GM12892 (cell line): ENCODE data around the gene TNK1.
A peak's percentile ranks its signal among the peaks of the same experiment; 100 is the strongest.

ENCODE experiments used
- DNase-seq: peaks from one replicate; pipeline ENCODE4 v3.0.0; 2011; ENCODE audit not compliant: insufficient read length
- FAIRE-seq: peaks from 2 replicates; lab custom pipeline; 2011; peaks lifted over from hg19 to GRCh38; lab: Jason Lieb, UNC
- POLR2A ChIP-seq: IDR thresholded peaks from 2 replicates; pipeline ENCODE4 v1.6.1; 2011; ENCODE audit warnings: low read depth, low read length, control low read depth
- POLR2AphosphoS5 ChIP-seq: IDR thresholded peaks from 2 replicates; pipeline ENCODE4 v1.6.1; 2011; ENCODE audit warnings: low read depth, low read length, control low read depth
- TAF1 ChIP-seq: IDR thresholded peaks from 2 replicates; pipeline ENCODE4 v1.6.1; 2011; ENCODE audit warnings: low read depth, mild to moderate bottlenecking, control low read depth, low read length, borderline replicate concordance

TNK1 gene

GRCh38 chr17:7346761-7347614, 33.9 kb upstream of the TNK1 start:
- TF ChIP-seq POLR2A = no peak
- no peak for TF ChIP-seq POLR2AphosphoS5
- TF ChIP-seq TAF1 = no peak
- DNase-seq = no peak
- FAIRE-seq = no peak

- no peak for DNase-seq
- TF ChIP-seq POLR2AphosphoS5 (no peak), POLR2A (0 out of 2 replicates have a peak, but pooled peaks have one; percentile 5)
- no peak for FAIRE-seq
Observed at GRCh38 chr17:7347630-7348477, 33.0 kb upstream of the TNK1 start.

GRCh38 chr17:7348478-7349242, 32.2 kb upstream of the TNK1 start:
- DNase-seq = no peak
- no peak for FAIRE-seq
- TF ChIP-seq TAF1 (no peak), POLR2AphosphoS5 (no peak), POLR2A (peak; percentile 29; the same call in 1 of the 2 replicates)

- peak; percentile 94 for FAIRE-seq
- peak; percentile 96 for DNase-seq
- no peak for TF ChIP-seq POLR2A
- TF ChIP-seq TAF1 = no peak
- TF ChIP-seq POLR2AphosphoS5 = no peak
Observed at GRCh38 chr17:7351665-7352502, 29.0 kb upstream of the TNK1 start, which contains the start of gene KCTD11. Gene KCTD11 (plus strand): TSS chr17:7352162.

GRCh38 chr17:7352503-7352889, 28.4 kb upstream of the TNK1 start:
- DNase-seq (no peak), FAIRE-seq (peak; percentile 73)
- TF ChIP-seq POLR2A = no peak
- no peak for TF ChIP-seq TAF1
- TF ChIP-seq POLR2AphosphoS5 = no peak

- TF ChIP-seq POLR2A (no peak), TAF1 (no peak), POLR2AphosphoS5 (no peak)
- FAIRE-seq = no peak
- no peak for DNase-seq
Observed at GRCh38 chr17:7352910-7353635, 27.8 kb upstream of the TNK1 start.

- DNase-seq (no peak), FAIRE-seq (peak; percentile 67)
- TF ChIP-seq POLR2A = no peak
- no peak for TF ChIP-seq POLR2AphosphoS5
- no peak for TF ChIP-seq TAF1
Observed at GRCh38 chr17:7354262-7354843, 26.5 kb upstream of the TNK1 start.

GRCh38 chr17:7355053-7355452, 25.8 kb upstream of the TNK1 start, which contains the start of gene TMEM95:
Gene TMEM95 (plus strand): TSS chr17:7355156. CDS start chr17:7355205, 49 bp downstream.
- DNase-seq = no peak
- no peak for FAIRE-seq

GRCh38 chr17:7355573-7355972, 25.3 kb upstream of the TNK1 start:
- no peak for FAIRE-seq
- no peak for TF ChIP-seq POLR2AphosphoS5
- DNase-seq = no peak

More at GRCh38 chr17:7355053-7355452, 25.8 kb upstream of the TNK1 start, which contains the start of gene TMEM95:
- TF ChIP-seq TAF1 (no peak), POLR2AphosphoS5 (no peak), POLR2A (no peak)

GRCh38 chr17:7356072-7356549, 24.8 kb upstream of the TNK1 start:
- peak; percentile 85 for DNase-seq
- no peak for TF ChIP-seq TAF1
- TF ChIP-seq POLR2A = no peak
- no peak for TF ChIP-seq POLR2AphosphoS5
- FAIRE-seq = peak; percentile 100
